ENCODE measurements around the gene SHROOM4.

SHROOM4 gene

GRCh38 chrX:50609796-50610195, 204.2 kb downstream of the SHROOM4 start:
- no peak for DNase-seq

GRCh38 chrX:50606300-50606950, 207.6 kb downstream of the SHROOM4 start:
- DNase-seq: no peak

- no peak for DNase-seq
Measured at GRCh38 chrX:50596056-50596455, 217.9 kb downstream of the SHROOM4 start.

GRCh38 chrX:50594788-50595187, 219.2 kb downstream of the SHROOM4 start:
- DNase-seq: no peak

GRCh38 chrX:50586980-50587379, 227.0 kb downstream of the SHROOM4 start:
- no peak for DNase-seq

- no peak for DNase-seq
Measured at GRCh38 chrX:50586407-50586806, 227.6 kb downstream of the SHROOM4 start.

- DNase-seq: no peak
Measured at GRCh38 chrX:50581405-50581804, 232.6 kb downstream of the SHROOM4 start.

GRCh38 chrX:50579955-50580354, 234.0 kb downstream of the SHROOM4 start:
- DNase-seq: peak; percentile 2

GRCh38 chrX:50577326-50577725, 236.7 kb downstream of the SHROOM4 start:
- no peak for DNase-seq

GRCh38 chrX:50567636-50568035, 246.4 kb downstream of the SHROOM4 start:
- no peak for DNase-seq

- no peak for DNase-seq
Measured at GRCh38 chrX:50565718-50566117, 248.3 kb downstream of the SHROOM4 start.
